LNCaP clone FGC (cell line): ENCODE data around the gene SLC25A17.
A peak's percentile ranks its signal among the peaks of the same experiment; 100 is the strongest.
"Not testable (repeated sequence)": the region's sequence is repeated elsewhere in the genome, so short reads cannot be mapped to it uniquely, and the experiment has no call there.

Experiments used
- DNase-seq: peaks from one replicate; pipeline ENCODE4 v3.0.0-alpha.2; 2011; ENCODE audit warnings: low read depth
- H3K4me3 ChIP-seq: 2 replicates; pipeline ENCODE4 v1.5.1; 2011; ENCODE audit warnings: mild to moderate bottlenecking, low read depth, low read length, control low read depth
- CTCF ChIP-seq: IDR thresholded peaks from 2 replicates; pipeline ENCODE4 v1.5.1; 2012; ENCODE audit warnings: mild to moderate bottlenecking; ENCODE audit not compliant: control insufficient read depth, insufficient read depth; ENCODE audit errors: extremely low read depth

SLC25A17 gene

GRCh38 chr22:40838486-40838885, 19.3 kb upstream of the SLC25A17 start:
- DNase-seq = no peak
- no peak for TF ChIP-seq CTCF
- no peak overlapping the region for H3K4me3 ChIP-seq

- no peak overlapping the region for H3K4me3 ChIP-seq
- no peak for TF ChIP-seq CTCF
- DNase-seq = no peak
Observed at GRCh38 chr22:40834619-40835018, 15.5 kb upstream of the SLC25A17 start.

GRCh38 chr22:40829131-40829530, 10.0 kb upstream of the SLC25A17 start:
- TF ChIP-seq CTCF = no peak
- H3K4me3 ChIP-seq = no peak overlapping the region
- no peak for DNase-seq

GRCh38 chr22:40826984-40827741, 8.0 kb upstream of the SLC25A17 start:
- H3K4me3 ChIP-seq = no peak overlapping the region
- DNase-seq = no peak
- no peak for TF ChIP-seq CTCF

GRCh38 chr22:40826292-40826691, 7.1 kb upstream of the SLC25A17 start:
- H3K4me3 ChIP-seq, DNase-seq: not testable (repeated sequence)

GRCh38 chr22:40823426-40823825, 4.3 kb upstream of the SLC25A17 start:
- TF ChIP-seq CTCF = no peak
- DNase-seq = no peak
- H3K4me3 ChIP-seq = no peak overlapping the region

GRCh38 chr22:40819599-40820140, 524 bp upstream of the SLC25A17 start:
- TF ChIP-seq CTCF = no peak
- no peak for DNase-seq

More at GRCh38 chr22:40819599-40820140, 524 bp upstream of the SLC25A17 start:
- peak overlapping the region; percentile 93 for H3K4me3 ChIP-seq
